ENCODE data around the gene MSN. TPM values are rescaled to one million over a fixed set of nuclear protein-coding genes. Genes with fewer than 3 reads are reported as not detected.

MSN gene
- total and polyA plus RNA-seq, 10 of the 15 experiments (the other 5 are each of a cell fraction or from before 2014, with no cell fraction given) = 93.8 to 432 (median 270) TPM

DNA sequence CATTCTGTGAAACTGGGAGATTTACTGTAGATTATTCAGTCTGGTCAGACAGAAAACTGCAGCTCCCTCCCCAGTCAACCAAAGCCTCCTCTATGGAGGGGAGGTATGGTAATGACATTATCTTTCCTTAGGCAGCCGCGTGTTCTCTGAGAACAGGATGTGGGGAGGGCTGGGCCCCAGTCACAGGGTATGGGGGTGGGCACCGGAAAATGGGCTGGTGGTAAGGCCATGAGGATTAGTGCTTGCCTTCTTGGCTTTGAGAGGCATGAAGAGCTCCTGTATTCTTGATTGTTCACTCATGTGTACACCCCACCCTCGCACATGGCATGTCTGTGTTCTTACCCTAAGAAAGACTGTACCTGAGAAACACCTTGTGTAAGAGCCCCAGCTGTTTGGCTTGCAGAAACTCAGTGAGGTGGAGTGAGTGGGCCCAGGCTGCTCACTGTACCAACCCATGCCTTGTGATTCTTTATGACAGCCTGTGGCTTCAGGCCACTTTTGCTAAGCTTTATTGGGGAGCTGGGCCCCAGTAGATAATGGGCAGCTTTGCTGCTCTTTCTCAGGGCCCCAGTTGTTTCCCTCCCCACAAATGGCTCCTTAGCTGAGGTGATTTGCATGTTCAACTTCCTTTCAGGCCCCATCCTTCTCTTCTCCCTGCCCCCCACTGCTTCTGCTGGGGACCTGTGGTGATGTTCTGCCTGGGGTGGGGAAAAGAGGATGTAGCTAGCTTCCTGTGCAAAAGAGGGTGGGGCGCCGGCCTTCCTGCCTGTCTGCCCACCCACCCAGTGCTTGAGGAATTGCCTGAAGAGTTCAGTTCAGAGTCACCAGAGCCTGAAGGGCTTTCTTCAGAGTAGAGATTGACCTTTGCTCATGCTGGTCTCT, 30.7 kb downstream of the MSN start (continued):
- TF ChIP-seq, protein P1, sequence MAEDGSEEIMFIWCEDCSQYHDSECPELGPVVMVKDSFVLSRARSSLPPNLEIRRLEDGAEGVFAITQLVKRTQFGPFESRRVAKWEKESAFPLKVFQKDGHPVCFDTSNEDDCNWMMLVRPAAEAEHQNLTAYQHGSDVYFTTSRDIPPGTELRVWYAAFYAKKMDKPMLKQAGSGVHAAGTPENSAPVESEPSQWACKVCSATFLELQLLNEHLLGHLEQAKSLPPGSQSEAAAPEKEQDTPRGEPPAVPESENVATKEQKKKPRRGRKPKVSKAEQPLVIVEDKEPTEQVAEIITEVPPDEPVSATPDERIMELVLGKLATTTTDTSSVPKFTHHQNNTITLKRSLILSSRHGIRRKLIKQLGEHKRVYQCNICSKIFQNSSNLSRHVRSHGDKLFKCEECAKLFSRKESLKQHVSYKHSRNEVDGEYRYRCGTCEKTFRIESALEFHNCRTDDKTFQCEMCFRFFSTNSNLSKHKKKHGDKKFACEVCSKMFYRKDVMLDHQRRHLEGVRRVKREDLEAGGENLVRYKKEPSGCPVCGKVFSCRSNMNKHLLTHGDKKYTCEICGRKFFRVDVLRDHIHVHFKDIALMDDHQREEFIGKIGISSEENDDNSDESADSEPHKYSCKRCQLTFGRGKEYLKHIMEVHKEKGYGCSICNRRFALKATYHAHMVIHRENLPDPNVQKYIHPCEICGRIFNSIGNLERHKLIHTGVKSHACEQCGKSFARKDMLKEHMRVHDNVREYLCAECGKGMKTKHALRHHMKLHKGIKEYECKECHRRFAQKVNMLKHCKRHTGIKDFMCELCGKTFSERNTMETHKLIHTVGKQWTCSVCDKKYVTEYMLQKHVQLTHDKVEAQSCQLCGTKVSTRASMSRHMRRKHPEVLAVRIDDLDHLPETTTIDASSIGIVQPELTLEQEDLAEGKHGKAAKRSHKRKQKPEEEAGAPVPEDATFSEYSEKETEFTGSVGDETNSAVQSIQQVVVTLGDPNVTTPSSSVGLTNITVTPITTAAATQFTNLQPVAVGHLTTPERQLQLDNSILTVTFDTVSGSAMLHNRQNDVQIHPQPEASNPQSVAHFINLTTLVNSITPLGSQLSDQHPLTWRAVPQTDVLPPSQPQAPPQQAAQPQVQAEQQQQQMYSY (CRISPR knock-in tag; IDR thresholded peaks at IDR 0.05) = no peak
- peak; percentile 49; the same call in 1 of the 2 replicates for TF ChIP-seq ATF7 (IDR thresholded peaks at IDR 0.05; ENCODE audit: low read depth)
- TF ChIP-seq, protein P2, sequence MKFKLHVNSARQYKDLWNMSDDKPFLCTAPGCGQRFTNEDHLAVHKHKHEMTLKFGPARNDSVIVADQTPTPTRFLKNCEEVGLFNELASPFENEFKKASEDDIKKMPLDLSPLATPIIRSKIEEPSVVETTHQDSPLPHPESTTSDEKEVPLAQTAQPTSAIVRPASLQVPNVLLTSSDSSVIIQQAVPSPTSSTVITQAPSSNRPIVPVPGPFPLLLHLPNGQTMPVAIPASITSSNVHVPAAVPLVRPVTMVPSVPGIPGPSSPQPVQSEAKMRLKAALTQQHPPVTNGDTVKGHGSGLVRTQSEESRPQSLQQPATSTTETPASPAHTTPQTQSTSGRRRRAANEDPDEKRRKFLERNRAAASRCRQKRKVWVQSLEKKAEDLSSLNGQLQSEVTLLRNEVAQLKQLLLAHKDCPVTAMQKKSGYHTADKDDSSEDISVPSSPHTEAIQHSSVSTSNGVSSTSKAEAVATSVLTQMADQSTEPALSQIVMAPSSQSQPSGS (IDR thresholded peaks at IDR 0.05; ENCODE audit: low read length) = 0 out of 2 replicates have a peak, but pooled peaks have one; percentile 42
- no peak for TF ChIP-seq KDM1A (IDR thresholded peaks at IDR 0.05; ENCODE audit: borderline replicate concordance)
- TF ChIP-seq PML (IDR thresholded peaks at IDR 0.05; ENCODE audit: low read length) = peak; percentile 61; the same call in 1 of the 2 replicates
- no peak for TF ChIP-seq RAD21 (IDR thresholded peaks at IDR 0.05; ENCODE audit: insufficient read depth, low read depth, low read length)
- TF ChIP-seq EED (IDR thresholded peaks at IDR 0.05; ENCODE audit: low read depth) = peak; percentile 84
- TF ChIP-seq POLR2A (IDR thresholded peaks at IDR 0.05; ENCODE audit: low read depth, low read length) = peak; percentile 55; the same call in 1 of the 2 replicates
- TF ChIP-seq CBX5 (IDR thresholded peaks at IDR 0.05; ENCODE audit: low read depth) = peak; percentile 16; the same call in 1 of the 2 replicates
- TF ChIP-seq BCL11A (IDR thresholded peaks at IDR 0.05; ENCODE audit: low read depth, low read length) = 0 out of 2 replicates have a peak, but pooled peaks have one; percentile 2
- TF ChIP-seq, protein P3, sequence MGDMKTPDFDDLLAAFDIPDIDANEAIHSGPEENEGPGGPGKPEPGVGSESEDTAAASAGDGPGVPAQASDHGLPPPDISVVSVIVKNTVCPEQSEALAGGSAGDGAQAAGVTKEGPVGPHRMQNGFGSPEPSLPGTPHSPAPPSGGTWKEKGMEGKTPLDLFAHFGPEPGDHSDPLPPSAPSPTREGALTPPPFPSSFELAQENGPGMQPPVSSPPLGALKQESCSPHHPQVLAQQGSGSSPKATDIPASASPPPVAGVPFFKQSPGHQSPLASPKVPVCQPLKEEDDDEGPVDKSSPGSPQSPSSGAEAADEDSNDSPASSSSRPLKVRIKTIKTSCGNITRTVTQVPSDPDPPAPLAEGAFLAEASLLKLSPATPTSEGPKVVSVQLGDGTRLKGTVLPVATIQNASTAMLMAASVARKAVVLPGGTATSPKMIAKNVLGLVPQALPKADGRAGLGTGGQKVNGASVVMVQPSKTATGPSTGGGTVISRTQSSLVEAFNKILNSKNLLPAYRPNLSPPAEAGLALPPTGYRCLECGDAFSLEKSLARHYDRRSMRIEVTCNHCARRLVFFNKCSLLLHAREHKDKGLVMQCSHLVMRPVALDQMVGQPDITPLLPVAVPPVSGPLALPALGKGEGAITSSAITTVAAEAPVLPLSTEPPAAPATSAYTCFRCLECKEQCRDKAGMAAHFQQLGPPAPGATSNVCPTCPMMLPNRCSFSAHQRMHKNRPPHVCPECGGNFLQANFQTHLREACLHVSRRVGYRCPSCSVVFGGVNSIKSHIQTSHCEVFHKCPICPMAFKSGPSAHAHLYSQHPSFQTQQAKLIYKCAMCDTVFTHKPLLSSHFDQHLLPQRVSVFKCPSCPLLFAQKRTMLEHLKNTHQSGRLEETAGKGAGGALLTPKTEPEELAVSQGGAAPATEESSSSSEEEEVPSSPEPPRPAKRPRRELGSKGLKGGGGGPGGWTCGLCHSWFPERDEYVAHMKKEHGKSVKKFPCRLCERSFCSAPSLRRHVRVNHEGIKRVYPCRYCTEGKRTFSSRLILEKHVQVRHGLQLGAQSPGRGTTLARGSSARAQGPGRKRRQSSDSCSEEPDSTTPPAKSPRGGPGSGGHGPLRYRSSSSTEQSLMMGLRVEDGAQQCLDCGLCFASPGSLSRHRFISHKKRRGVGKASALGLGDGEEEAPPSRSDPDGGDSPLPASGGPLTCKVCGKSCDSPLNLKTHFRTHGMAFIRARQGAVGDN (IDR thresholded peaks at IDR 0.05) = peak; percentile 70
- TF ChIP-seq, protein P4, sequence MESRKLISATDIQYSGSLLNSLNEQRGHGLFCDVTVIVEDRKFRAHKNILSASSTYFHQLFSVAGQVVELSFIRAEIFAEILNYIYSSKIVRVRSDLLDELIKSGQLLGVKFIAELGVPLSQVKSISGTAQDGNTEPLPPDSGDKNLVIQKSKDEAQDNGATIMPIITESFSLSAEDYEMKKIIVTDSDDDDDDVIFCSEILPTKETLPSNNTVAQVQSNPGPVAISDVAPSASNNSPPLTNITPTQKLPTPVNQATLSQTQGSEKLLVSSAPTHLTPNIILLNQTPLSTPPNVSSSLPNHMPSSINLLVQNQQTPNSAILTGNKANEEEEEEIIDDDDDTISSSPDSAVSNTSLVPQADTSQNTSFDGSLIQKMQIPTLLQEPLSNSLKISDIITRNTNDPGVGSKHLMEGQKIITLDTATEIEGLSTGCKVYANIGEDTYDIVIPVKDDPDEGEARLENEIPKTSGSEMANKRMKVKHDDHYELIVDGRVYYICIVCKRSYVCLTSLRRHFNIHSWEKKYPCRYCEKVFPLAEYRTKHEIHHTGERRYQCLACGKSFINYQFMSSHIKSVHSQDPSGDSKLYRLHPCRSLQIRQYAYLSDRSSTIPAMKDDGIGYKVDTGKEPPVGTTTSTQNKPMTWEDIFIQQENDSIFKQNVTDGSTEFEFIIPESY (IDR thresholded peaks at IDR 0.05) = no peak
- TF ChIP-seq IKZF2 (IDR thresholded peaks at IDR 0.05) = peak; percentile 73 to 74
- 0 out of 2 replicates have a peak, but pooled peaks have one; percentile 44 for TF ChIP-seq DPF2 (IDR thresholded peaks at IDR 0.05)
- peak; percentile 12 to 54; a peak in 1 of 4 replicates for TF ChIP-seq EP300 (IDR thresholded peaks at IDR 0.05; ENCODE audit: borderline replicate concordance in 1 of 2, control insufficient read depth in 1 of 2, low read depth in 2 of 2, low read length in 2 of 2)
- no peak for TF ChIP-seq ZSCAN29 (IDR thresholded peaks at IDR 0.05)
- peak; percentile 72 for TF ChIP-seq POLR2AphosphoS5 (IDR thresholded peaks at IDR 0.05; ENCODE audit: low read length)
- TF ChIP-seq RCOR1 (conservative IDR thresholded peaks at IDR 0.05; ENCODE audit: low read depth, low read length) = no peak
- TF ChIP-seq NFYA (IDR thresholded peaks at IDR 0.05; ENCODE audit: borderline replicate concordance, low read depth, low read length) = no peak

Data from GM12878 (cell line).